AG04450 (cell line): ENCODE measurements around the gene GJE1. TPM values are rescaled to one million over a fixed set of nuclear protein-coding genes. Genes with fewer than 3 reads are reported as not detected.
"Not testable (repeated sequence)": the region's sequence is repeated elsewhere in the genome, so short reads cannot be mapped to it uniquely, and the experiment has no call there.

Experiments used
- CTCF ChIA-PET: fragments of 300-600, 350-600 bp; formaldehyde crosslinking; extraction: SDS; loops from one replicate; lab custom pipeline; 2022; ENCODE audit warnings: antibody characterized with exemption, inconsistent platforms; lab: Charles Lee
- POLR2A ChIA-PET: fragments of 350-600 bp; formaldehyde crosslinking; extraction: SDS; loops from one replicate; lab custom pipeline; 2021; ENCODE audit warnings: antibody characterized with exemption, inconsistent platforms; lab: Yijun Ruan, JAX
- DNase-seq: peaks from one replicate; pipeline ENCODE4 v3.0.0-alpha.2; 2011; ENCODE audit warnings: low read depth, low spot score
- H3K27ac ChIP-seq: one replicate; pipeline ENCODE4 v1.5.1; 2012; ENCODE audit warnings: low read depth, low read length, control low read depth
- H3K27me3 ChIP-seq: one replicate; pipeline ENCODE4 v1.6.0; 2012; ENCODE audit warnings: low read length; ENCODE audit not compliant: control insufficient read depth, insufficient read depth
- H3K4me3 ChIP-seq: 2 replicates; pipeline ENCODE4 v1.5.1; 2011; ENCODE audit warnings: mild to moderate bottlenecking, low read depth, low read length, control low read depth
- H3K9me3 ChIP-seq: 2 replicates; pipeline ENCODE4 v1.5.1; 2012; ENCODE audit warnings: low read length; ENCODE audit not compliant: control insufficient read depth, insufficient read depth
- CTCF ChIP-seq: IDR thresholded peaks from 2 replicates; pipeline ENCODE4 v1.5.1; 2011; ENCODE audit warnings: low read depth, low read length, control low read depth, inconsistent platforms
- polyA minus RNA-seq: library from RNA; depleted of rRNA, polyadenylated mRNA; stranded (reverse); fragments of >200 nt; gene quantifications from 2 replicates; pipeline ENCODE4 v1.2.3, GENCODE V29; 2011; rRNA and poly(A)+ RNA removed
- polyA plus RNA-seq: library from polyadenylated mRNA; depleted of rRNA; stranded (reverse); fragments of >200 nt; gene quantifications from 2 replicates; pipeline ENCODE4 v1.2.3, GENCODE V29; 2011; rRNA removed

The GJE1 gene
- polyA plus RNA-seq: not detected in 2 replicates
- not detected in 2 replicates for polyA minus RNA-seq

- no peak for TF ChIP-seq CTCF
- DNase-seq: no peak
- H3K9me3 ChIP-seq: no peaks in the 10 kb centered on the region
- POLR2A ChIA-PET: no interaction called here
- no peak within 1 kb of the TSS for H3K27ac ChIP-seq
- no peak within 1 kb of the TSS for H3K4me3 ChIP-seq
- no peaks in the 10 kb centered on the region for H3K27me3 ChIP-seq
- CTCF ChIA-PET: no interaction called here
Observed at GRCh38 chr6:142132625-142133024, at the start of gene GJE1. GJE1 (plus strand) TSS chr6:142132925; CDS start chr6:142133159, 234 bp downstream.

GRCh38 chr6:142087950-142088857 lies 44.5 kb upstream of the GJE1 start:
- DNase-seq: no peak
- Histone ChIP-seq H3K9me3 (no peaks in the 10 kb centered on the region; the same call in 1 of the 2 replicates), H3K27ac (no peak overlapping the region), H3K4me3 (no peak overlapping the region), H3K27me3 (peaks cover 10% of the 10 kb centered on the region)
- POLR2A ChIA-PET: no interaction called here
- CTCF ChIA-PET: interaction anchor here (0.6 to 1.2 kb wide), 2 partner anchors 99 to 311 kb away, joined by 3 to 4 read pairs; no protein-coding TSS in a partner anchor
- TF ChIP-seq CTCF: no peak

GRCh38 chr6:142088858-142089216 lies 43.9 kb upstream of the GJE1 start:
- Histone ChIP-seq H3K27me3 (peaks cover 9% of the 10 kb centered on the region), H3K4me3 (no peak overlapping the region), H3K27ac (no peak overlapping the region), H3K9me3 (no peaks in the 10 kb centered on the region; the same call in 1 of the 2 replicates)
- peak; percentile 3 for DNase-seq
- no peak for TF ChIP-seq CTCF
- CTCF ChIA-PET: no interaction called here
- POLR2A ChIA-PET: no interaction called here

GRCh38 chr6:142104820-142105219 lies 27.9 kb upstream of the GJE1 start:
- H3K9me3 ChIP-seq, DNase-seq, H3K27ac ChIP-seq, H3K4me3 ChIP-seq, CTCF ChIA-PET, POLR2A ChIA-PET, H3K27me3 ChIP-seq: not testable (repeated sequence)

DNA sequence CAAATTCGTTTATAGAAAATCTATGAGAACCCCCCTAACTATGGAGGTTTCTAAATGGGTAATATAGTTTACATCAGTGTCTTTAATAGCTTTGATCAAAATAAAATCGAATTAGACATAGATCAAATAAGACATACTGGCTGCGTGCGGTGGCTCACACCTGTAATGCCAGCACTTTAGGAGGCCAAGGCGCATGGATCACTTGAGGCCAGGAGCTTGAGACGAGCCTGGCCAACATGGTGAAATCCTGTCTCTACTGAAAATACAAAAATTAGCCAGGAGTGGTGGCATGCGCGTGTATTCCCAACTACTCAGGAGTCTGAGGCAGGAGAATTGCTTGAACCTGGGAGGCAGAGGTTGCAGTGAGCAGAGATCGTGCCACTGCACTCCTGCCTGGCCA lies 21.9 kb upstream of the GJE1 start:
- H3K27ac ChIP-seq, H3K27me3 ChIP-seq, H3K9me3 ChIP-seq, H3K4me3 ChIP-seq, POLR2A ChIA-PET, DNase-seq: not testable (repeated sequence)
- CTCF ChIA-PET: interaction anchor here (0.5 to 3.7 kb wide), 4 partner anchors 97 to 434 kb away, joined by 3 to 78 read pairs (median 16); no protein-coding TSS in a partner anchor
